Measurements from ENCODE around the gene PRKCA. TPM values are rescaled to one million over a fixed set of nuclear protein-coding genes. Genes with fewer than 3 reads are reported as not detected.
"Not testable (repeated sequence)": the region's sequence is repeated elsewhere in the genome, so short reads cannot be mapped to it uniquely, and the experiment has no call there.

PRKCA gene
- total RNA-seq, 1 experiment from 2014 or later = 28.6 TPM

DNA sequence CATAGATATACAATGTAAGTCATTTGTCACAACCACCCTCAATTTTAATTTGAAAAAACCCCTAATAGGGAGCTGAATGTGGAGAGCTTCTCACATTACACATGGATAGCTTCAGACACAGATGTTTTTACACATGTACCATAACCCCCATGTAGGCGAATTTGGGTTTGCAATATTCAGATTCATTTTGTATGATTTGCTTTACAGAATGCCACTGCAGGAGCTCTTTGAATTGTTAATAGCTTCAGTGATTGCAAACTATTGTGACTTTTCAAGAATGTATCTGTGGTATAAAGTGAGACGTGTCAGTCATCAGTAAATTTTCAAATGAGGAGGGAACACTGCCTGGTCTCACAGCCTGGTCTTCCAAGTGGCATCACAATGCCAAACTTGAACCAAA is 419.9 kb downstream of the PRKCA start:
- DNase-seq (ENCODE audit: low read depth) = no peak
- in situ Hi-C loops (cut with HindIII; ENCODE audit: low pct_unique_long_range_greater_than_20kb, low sequenced_read_pairs) = no loop called here

DNA sequence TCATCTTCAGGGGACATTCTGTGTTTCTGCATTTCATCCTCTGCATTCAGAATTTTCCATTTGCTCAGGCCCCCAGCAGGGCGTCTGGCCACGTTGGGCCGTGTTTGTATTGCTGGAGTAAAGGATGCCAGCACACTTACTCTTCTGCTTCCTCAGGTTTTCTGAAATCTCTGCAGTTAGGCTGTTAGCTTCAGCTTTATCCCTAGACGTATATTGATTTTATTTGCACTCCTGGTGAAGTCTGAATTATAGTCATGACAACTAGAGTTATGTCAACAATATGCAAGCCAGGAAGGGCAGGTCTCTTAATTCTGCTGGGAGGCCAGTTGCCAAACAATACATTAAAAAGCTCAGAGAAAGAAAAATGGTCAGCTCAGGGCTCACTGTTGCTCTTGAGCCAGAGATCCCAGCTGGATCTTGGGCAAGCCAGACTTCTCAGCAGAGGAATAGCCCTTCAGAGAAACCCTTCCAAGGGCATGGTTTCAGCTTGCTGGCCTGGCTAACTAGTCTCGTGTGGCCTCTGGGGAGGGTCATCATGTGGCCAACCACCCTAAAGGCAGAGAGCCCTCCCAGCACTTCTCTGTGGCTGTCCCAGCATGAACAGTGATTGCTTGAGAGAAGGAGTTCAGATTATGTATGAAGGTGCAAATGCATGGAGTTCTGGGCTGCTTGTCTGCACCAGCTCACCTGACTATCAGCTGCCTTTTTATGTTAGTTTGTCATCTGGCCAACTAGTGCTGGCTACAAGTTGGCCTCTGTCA is 422.3 kb downstream of the PRKCA start:
- in situ Hi-C loops (cut with HindIII; ENCODE audit: low pct_unique_long_range_greater_than_20kb, low sequenced_read_pairs) = no loop called here
- peak; percentile 10 for DNase-seq (ENCODE audit: low read depth)

DNA sequence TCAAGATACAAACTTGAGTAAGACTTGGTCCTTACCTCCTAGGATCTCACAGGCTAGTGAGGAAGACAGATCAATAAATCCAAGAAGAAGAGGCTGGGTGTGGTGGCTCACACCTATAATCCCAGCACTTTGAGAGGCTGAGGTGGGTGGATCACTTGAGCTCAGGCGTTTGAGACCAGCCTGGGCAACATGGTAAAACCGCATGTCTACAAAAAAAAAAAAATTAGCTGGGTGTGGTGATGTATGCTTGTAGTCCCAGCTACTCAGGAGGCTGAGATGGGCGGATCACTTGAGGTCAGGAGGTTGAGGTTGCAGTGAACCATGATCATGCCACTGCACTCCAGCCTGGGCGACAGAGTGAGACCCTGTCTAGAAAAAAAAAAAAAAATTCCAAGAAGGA is 423.0 kb downstream of the PRKCA start:
- peak; percentile 52 for DNase-seq (ENCODE audit: low read depth)
- in situ Hi-C loops (cut with HindIII; ENCODE audit: low pct_unique_long_range_greater_than_20kb, low sequenced_read_pairs) = not testable (repeated sequence)

DNA sequence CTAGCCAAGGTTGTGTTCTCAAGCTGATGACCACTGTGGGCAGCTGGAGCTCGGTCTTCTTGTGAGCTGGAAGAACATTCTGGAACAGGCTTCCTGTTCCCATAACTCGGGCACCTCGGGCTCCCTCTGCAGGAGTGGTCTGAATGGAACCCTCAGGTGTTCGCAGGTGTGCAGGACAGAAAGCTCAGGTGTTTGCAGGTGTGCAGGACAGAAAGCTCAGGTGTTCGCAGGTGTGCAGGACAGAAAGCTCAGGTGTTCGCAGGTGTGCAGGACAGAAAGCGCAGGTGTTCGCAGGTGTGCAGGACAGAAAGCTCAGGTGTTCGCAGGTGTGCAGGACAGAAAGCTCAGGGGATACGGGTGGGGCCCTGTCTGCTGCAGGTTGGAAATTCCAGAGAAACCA is 423.5 kb downstream of the PRKCA start:
- in situ Hi-C loops (cut with HindIII; ENCODE audit: low pct_unique_long_range_greater_than_20kb, low sequenced_read_pairs) = no loop called here
- DNase-seq (ENCODE audit: low read depth) = no peak

- in situ Hi-C loops (cut with HindIII; ENCODE audit: low pct_unique_long_range_greater_than_20kb, low sequenced_read_pairs) = no loop called here
- DNase-seq (ENCODE audit: low read depth) = no peak
Observed at GRCh38 chr17:66726371-66726770, 424.0 kb downstream of the PRKCA start.

GRCh38 chr17:66726846-66727245 is 424.4 kb downstream of the PRKCA start:
- DNase-seq (ENCODE audit: low read depth) = no peak
- in situ Hi-C loops (cut with HindIII; ENCODE audit: low pct_unique_long_range_greater_than_20kb, low sequenced_read_pairs) = no loop called here

- peak; percentile 38 for DNase-seq (ENCODE audit: low read depth)
- in situ Hi-C loops (cut with HindIII; ENCODE audit: low pct_unique_long_range_greater_than_20kb, low sequenced_read_pairs) = no loop called here
Observed at GRCh38 chr17:66727634-66728570, 425.5 kb downstream of the PRKCA start.

DNA sequence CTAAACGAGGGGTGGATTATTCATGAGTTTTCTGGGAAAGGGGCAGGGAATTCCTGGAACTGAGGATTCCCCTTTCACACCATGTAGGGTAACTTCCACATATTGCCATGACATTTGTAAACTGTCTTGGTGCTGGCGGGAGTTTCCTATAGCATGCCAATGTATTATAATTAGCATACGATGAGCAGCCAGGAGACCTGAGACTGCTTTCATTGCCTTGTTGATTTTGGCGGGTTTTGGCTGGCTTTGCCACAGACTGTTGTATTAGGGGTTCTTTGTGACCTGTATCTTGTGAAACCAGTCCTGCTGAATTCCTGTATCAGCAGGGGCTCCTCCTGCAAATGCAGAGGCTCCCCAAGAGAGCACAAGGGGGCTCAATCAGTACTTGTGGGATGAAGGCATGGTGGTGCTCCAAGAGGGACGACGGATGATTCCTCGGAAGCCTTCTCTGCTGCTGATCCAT is 428.1 kb downstream of the PRKCA start:
- in situ Hi-C loops (cut with HindIII; ENCODE audit: low pct_unique_long_range_greater_than_20kb, low sequenced_read_pairs) = no loop called here

GRCh38 chr17:66733759-66734158 is 431.3 kb downstream of the PRKCA start:
- no peak for DNase-seq (ENCODE audit: low read depth)
- in situ Hi-C loops (cut with HindIII; ENCODE audit: low pct_unique_long_range_greater_than_20kb, low sequenced_read_pairs) = no loop called here

More for the DNA sequence above, 428.1 kb downstream of the PRKCA start:
- no peak for DNase-seq (ENCODE audit: low read depth)

GRCh38 chr17:66734186-66734943 is 432.0 kb downstream of the PRKCA start:
- in situ Hi-C loops (cut with HindIII; ENCODE audit: low pct_unique_long_range_greater_than_20kb, low sequenced_read_pairs) = no loop called here
- DNase-seq (ENCODE audit: low read depth) = no peak

DNA sequence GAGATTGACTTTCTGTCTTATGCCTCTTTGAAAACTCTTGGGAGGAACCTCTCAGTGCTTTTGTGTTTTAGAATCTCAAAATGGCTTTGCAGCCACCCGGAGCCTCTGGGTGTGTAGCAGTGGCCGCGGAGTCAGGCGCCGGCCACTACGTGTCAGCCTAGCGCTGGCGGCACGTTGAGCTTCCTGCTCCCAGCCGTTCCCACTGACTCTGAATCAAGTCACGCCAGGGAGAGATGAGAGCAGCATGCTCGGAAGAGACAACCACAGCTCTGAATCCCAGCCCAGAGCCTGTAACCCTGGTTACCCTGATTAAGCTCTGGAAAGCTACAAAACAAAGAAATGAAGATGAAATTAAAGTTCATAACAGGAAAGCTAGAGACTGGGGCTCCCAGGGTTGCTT is 435.1 kb downstream of the PRKCA start:
- no peak for DNase-seq (ENCODE audit: low read depth)
- in situ Hi-C loops (cut with HindIII; ENCODE audit: low pct_unique_long_range_greater_than_20kb, low sequenced_read_pairs) = no loop called here

DNA sequence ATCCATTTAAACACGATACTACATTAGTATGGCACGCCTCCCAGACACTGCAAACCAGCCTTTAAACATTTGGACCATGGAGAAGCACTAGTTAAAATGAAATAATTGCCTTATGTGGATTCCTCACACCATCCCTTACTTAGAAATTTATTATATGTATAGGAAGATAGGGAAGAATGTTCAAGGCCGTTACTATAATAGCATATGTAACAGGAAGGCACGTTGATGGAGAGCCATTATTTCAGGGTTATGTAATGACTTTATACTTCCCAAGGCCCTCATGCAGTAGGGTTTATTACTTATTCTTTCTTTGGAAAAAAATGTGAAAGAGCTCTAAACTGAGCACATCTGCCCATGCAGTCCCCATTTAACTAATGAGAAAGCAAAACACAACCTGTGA is 435.9 kb downstream of the PRKCA start:
- no peak for DNase-seq (ENCODE audit: low read depth)
- in situ Hi-C loops (cut with HindIII; ENCODE audit: low pct_unique_long_range_greater_than_20kb, low sequenced_read_pairs) = no loop called here

- no peak for DNase-seq (ENCODE audit: low read depth)
- in situ Hi-C loops (cut with HindIII; ENCODE audit: low pct_unique_long_range_greater_than_20kb, low sequenced_read_pairs) = no loop called here
Observed at GRCh38 chr17:66739553-66739952, 437.1 kb downstream of the PRKCA start.

GRCh38 chr17:66740226-66740625 is 437.8 kb downstream of the PRKCA start:
- no peak for DNase-seq (ENCODE audit: low read depth)
- in situ Hi-C loops (cut with HindIII; ENCODE audit: low pct_unique_long_range_greater_than_20kb, low sequenced_read_pairs) = no loop called here

DNA sequence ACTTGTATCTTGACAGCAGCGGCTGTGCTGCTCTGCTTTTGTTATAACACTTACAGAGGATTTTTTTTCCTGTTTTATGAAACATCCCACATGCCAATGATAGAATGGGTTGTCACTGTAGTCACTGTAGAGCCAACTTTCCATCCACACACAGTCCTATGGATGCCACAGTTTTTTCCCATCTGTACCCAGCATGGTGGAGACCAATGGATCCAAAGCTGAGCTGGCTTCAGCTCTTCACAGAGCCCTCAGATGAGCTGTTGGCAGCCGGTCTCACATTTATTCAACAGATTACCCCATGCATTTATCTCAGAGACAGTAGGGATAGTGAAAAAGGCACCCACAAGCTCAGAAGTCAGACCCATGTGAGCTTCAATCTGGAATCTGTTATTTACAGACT is 441.1 kb downstream of the PRKCA start:
- no peak for DNase-seq (ENCODE audit: low read depth)
- in situ Hi-C loops (cut with HindIII; ENCODE audit: low pct_unique_long_range_greater_than_20kb, low sequenced_read_pairs) = no loop called here

DNA sequence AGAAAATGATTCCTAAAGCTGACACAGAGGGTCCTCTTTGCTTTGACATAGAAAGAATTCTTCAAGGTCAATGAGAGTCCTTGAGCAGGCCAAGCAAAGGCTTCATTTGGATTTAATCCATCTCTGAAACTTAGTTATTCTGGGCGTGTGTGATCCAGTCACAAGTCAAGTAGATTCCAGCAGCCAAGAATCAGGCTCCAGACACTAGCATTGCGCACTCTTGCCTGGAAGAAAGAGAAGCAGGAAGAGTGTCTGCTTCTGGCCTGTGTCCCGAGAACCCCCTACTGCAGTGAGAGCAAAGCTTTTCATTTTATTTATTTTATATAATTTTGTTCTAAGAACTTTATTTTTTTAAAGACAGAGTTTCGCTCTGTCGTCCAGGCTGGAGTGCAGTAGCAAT is 444.3 kb downstream of the PRKCA start:
- in situ Hi-C loops (cut with HindIII; ENCODE audit: low pct_unique_long_range_greater_than_20kb, low sequenced_read_pairs) = no loop called here

GRCh38 chr17:66747578-66748275 is 445.3 kb downstream of the PRKCA start:
- DNase-seq (ENCODE audit: low read depth) = no peak
- in situ Hi-C loops (cut with HindIII; ENCODE audit: low pct_unique_long_range_greater_than_20kb, low sequenced_read_pairs) = no loop called here

More for the DNA sequence above, 444.3 kb downstream of the PRKCA start:
- DNase-seq (ENCODE audit: low read depth) = no peak

GRCh38 chr17:66748578-66748977 is 446.2 kb downstream of the PRKCA start:
- no peak for DNase-seq (ENCODE audit: low read depth)
- in situ Hi-C loops (cut with HindIII; ENCODE audit: low pct_unique_long_range_greater_than_20kb, low sequenced_read_pairs) = no loop called here
